Left ventricle myocardium inferior (tissue), 1 donor: ENCODE data around the gene TMBIM6. TPM values are rescaled to one million over a fixed set of nuclear protein-coding genes. Genes with fewer than 3 reads are reported as not detected.
"Not testable (repeated sequence)": the region's sequence is repeated elsewhere in the genome, so short reads cannot be mapped to it uniquely, and the experiment has no call there.

Experiments used
- DNase-seq: peaks from one replicate; pipeline ENCODE4 v3.0.0-alpha.2; 2020
- H3K27ac ChIP-seq: fragments of 200-600 bp; replicated peaks from 2 replicates; pipeline ENCODE4 v1.8.0; 2021
- H3K27me3 ChIP-seq: fragments of 200-600 bp; 2 replicates; pipeline ENCODE4 v1.8.0; 2021; ENCODE audit warnings: low read depth
- H3K36me3 ChIP-seq: fragments of 200-600 bp; 2 replicates; pipeline ENCODE4 v1.8.0; 2021
- H3K4me1 ChIP-seq: fragments of 200-600 bp; 2 replicates; pipeline ENCODE4 v1.8.0; 2021
- H3K4me3 ChIP-seq: fragments of 200-600 bp; 2 replicates; pipeline ENCODE4 v1.8.0; 2021; ENCODE audit warnings: mild to moderate bottlenecking, moderate library complexity
- H3K9me3 ChIP-seq: fragments of 200-600 bp; replicated peaks from 2 replicates; pipeline ENCODE4 v1.8.0; 2021
- CTCF ChIP-seq: fragments of 200-600 bp; IDR thresholded peaks from 2 replicates; pipeline ENCODE4 v1.8.0; 2021; ENCODE audit warnings: antibody characterized with exemption, mild to moderate bottlenecking, borderline replicate concordance
- intact Hi-C: fragments of 100-400 bp; cut with micrococcal nuclease; formaldehyde crosslinking; loops from one replicate; pipeline ENCODE4 v1.11.0; 2022
- total RNA-seq: library from RNA; stranded (reverse); fragmentation: NEBNext Ultra II Directional; extraction: Animal tissue kit (Norgen Biotek cat#: 25700); gene quantifications from one replicate; pipeline ENCODE4 v1.2.1, GENCODE V29; 2021
- donor health status: DM: no; HTN: yes; CAD: no; lungs with severe emphysema.

The TMBIM6 gene
- total RNA-seq, 1 donor from 2014 or later: 215 TPM

DNA sequence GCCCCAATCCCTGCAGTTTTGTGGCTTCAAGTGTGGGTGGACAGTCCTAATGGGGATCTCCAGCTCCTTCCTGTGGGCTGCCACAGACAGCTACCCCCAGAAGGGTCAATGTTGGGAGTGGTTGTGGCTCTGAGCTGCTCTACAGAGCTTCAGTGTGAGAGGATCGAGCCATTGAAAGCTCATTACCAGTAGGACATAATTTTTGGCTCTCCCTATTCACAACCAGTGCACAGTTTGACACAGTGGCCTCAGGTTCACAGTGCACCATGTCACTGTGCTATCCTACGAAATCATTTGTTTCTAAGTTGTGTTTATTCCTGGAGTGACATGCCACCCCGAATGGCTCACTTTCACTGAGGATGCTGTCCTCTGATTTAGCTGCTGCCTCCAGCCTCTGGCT, 22.8 kb downstream of the TMBIM6 start:
- Histone ChIP-seq H3K27ac (peak overlapping the region; percentile 68), H3K4me3 (no peak overlapping the region), H3K9me3 (no peaks in the 10 kb centered on the region), H3K4me1 (peaks cover 29% of the 10 kb centered on the region), H3K36me3 (peaks cover 60% of the 10 kb centered on the region), H3K27me3 (no peaks in the 10 kb centered on the region)
- no peak for TF ChIP-seq CTCF
- intact Hi-C loops: no loop called here
- DNase-seq: no peak

- Histone ChIP-seq H3K36me3 (peaks cover 41% of the 10 kb centered on the region), H3K9me3 (no peaks in the 10 kb centered on the region), H3K27me3 (no peaks in the 10 kb centered on the region), H3K4me1 (peaks cover 29% of the 10 kb centered on the region), H3K4me3 (no peak overlapping the region), H3K27ac (no peak overlapping the region)
- TF ChIP-seq CTCF: no peak
- intact Hi-C loops: no loop called here
- no peak for DNase-seq
Observed at GRCh38 chr12:49766115-49766455, 24.7 kb downstream of the TMBIM6 start.

DNA sequence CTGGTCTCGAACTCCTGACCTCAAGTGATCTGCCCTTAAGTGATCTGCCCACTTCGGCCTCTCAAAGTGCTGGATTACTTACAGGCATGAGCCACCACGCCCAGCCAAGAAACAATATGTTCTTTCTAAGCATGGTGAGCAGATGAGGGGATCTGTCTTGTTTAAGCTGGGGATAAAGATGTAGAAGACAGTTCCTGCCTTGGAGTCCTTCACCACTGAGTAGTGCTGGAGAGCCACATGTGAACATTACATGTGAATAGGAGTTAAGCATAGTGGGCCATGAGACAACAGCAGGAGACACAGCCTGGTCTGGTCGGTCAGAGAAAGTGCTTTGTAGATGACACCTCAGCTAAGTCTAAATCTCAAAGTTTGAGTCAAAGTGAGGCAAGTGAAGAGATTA, 26.0 kb downstream of the TMBIM6 start:
- no peaks in the 10 kb centered on the region for H3K27me3 ChIP-seq
- no peaks in the 10 kb centered on the region for H3K9me3 ChIP-seq
- no peak overlapping the region for H3K27ac ChIP-seq
- intact Hi-C loops: no loop called here
- peaks cover 28% of the 10 kb centered on the region for H3K36me3 ChIP-seq
- no peak overlapping the region for H3K4me3 ChIP-seq
- TF ChIP-seq CTCF: no peak
- no peak for DNase-seq
- peaks cover 26% of the 10 kb centered on the region for H3K4me1 ChIP-seq

DNA sequence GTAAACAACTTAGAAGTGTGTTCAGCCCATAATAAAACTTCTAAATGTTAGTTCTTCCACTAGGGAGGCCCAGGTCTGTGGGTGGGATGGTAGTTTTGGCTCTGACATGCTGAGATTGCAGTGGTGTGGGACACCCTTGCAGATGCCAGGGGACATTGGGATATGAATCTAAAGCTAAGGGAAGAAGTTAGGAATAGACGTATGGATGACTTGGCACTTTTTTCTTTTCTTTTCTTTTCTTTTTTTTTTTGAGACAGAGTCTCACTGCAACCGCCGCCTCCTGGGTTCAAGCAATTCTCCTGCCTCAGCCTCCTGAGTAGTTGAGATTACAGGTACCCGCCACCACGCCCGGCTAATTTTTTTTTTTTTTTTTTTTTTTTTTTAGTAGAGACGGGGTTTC, 31.7 kb downstream of the TMBIM6 start:
- H3K9me3 ChIP-seq, H3K36me3 ChIP-seq, H3K27me3 ChIP-seq, H3K27ac ChIP-seq, H3K4me1 ChIP-seq, intact Hi-C loops, DNase-seq, H3K4me3 ChIP-seq: not testable (repeated sequence)

- Histone ChIP-seq H3K27me3 (no peaks in the 10 kb centered on the region), H3K27ac (no peak overlapping the region), H3K9me3 (no peaks in the 10 kb centered on the region), H3K4me1 (peaks cover 9% of the 10 kb centered on the region), H3K36me3 (no peaks in the 10 kb centered on the region), H3K4me3 (no peak overlapping the region)
- intact Hi-C loops: loop anchor here (5.0 kb wide), 1 partner anchor 61 kb away; no protein-coding TSS in a partner anchor
- peak; percentile 63 for DNase-seq
- TF ChIP-seq CTCF: peak; percentile 84
Observed at GRCh38 chr12:49776413-49776812, 35.1 kb downstream of the TMBIM6 start.

GRCh38 chr12:49776858-49777257, 35.5 kb downstream of the TMBIM6 start:
- intact Hi-C loops: loop anchor here (5.0 kb wide), 1 partner anchor 60 kb away; no protein-coding TSS in a partner anchor
- Histone ChIP-seq H3K36me3 (no peaks in the 10 kb centered on the region), H3K27me3 (no peaks in the 10 kb centered on the region), H3K9me3 (no peaks in the 10 kb centered on the region), H3K27ac (no peak overlapping the region), H3K4me3 (no peak overlapping the region), H3K4me1 (peaks cover 9% of the 10 kb centered on the region)
- no peak for TF ChIP-seq CTCF
- no peak for DNase-seq
